HEK293 (cell line): ENCODE data around the gene PIK3C2G.

Experiments
- CTCF ChIA-PET: fragments of 350-600 bp; formaldehyde crosslinking; extraction: SDS; loops from one replicate; lab custom pipeline; 2021; ENCODE audit warnings: antibody characterized with exemption; lab: Yijun Ruan, JAX
- POLR2A ChIA-PET: fragments of 300-600 bp; formaldehyde crosslinking; extraction: SDS; loops from one replicate; lab custom pipeline; 2020; ENCODE audit warnings: antibody characterized with exemption, inconsistent platforms; lab: Yijun Ruan, JAX
- H3K27ac ChIP-seq: fragments of 200-500 bp; sonication (Bioruptor generic); 2 replicates; pipeline ENCODE4 v1.5.1; 2014; ENCODE audit warnings: low read depth, low read length, control low read depth, inconsistent platforms; ENCODE audit errors: extremely low read depth
- H3K36me3 ChIP-seq, 2 experiments: fragments of 200-500 bp in 1 of 2; sonication (Bioruptor generic) in 1 of 2; 1 replicate in 1 of 2; 2 replicates in 1 of 2; pipeline ENCODE4 v1.5.1; 2014 to 2017; ENCODE audit warnings: inconsistent platforms in 2 of 2, low read length in 2 of 2; ENCODE audit not compliant: control insufficient read depth in 2 of 2, insufficient read depth in 1 of 2
- H3K4me1 ChIP-seq: fragments of 200-500 bp; sonication (Bioruptor generic); 2 replicates; pipeline ENCODE4 v1.5.1; 2014; ENCODE audit warnings: mild to moderate bottlenecking, low read length, inconsistent platforms; ENCODE audit not compliant: control insufficient read depth, insufficient read depth
- H3K4me3 ChIP-seq: 2 replicates; pipeline ENCODE4 v1.5.1; 2011; ENCODE audit warnings: low read depth, mild to moderate bottlenecking, control low read depth, low read length, moderate library complexity
- H3K9me3 ChIP-seq: fragments of 200-500 bp; sonication (Bioruptor generic); 2 replicates; pipeline ENCODE4 v1.5.1; 2014; ENCODE audit warnings: low read depth, low read length, inconsistent platforms; ENCODE audit not compliant: control insufficient read depth, insufficient read depth
- FEZF1 ChIP-seq: fragments of 450-650 bp; formaldehyde crosslinking; IDR thresholded peaks from 2 replicates; pipeline ENCODE4 v1.5.1; 2016; ENCODE audit warnings: missing biosample characterization, missing genetic modification characterization
- MYNN ChIP-seq: fragments of 450-650 bp; formaldehyde crosslinking; IDR thresholded peaks from 2 replicates; pipeline ENCODE4 v1.5.1; 2016; ENCODE audit warnings: missing biosample characterization, missing genetic modification characterization, borderline replicate concordance
- PRDM2 ChIP-seq: fragments of 450-650 bp; formaldehyde crosslinking; IDR thresholded peaks from 2 replicates; pipeline ENCODE4 v1.5.1; 2016; ENCODE audit warnings: missing biosample characterization, missing genetic modification characterization, borderline replicate concordance
- SCRT1 ChIP-seq: fragments of 450-650 bp; formaldehyde crosslinking; IDR thresholded peaks from 2 replicates; pipeline ENCODE4 v1.5.1; 2016; ENCODE audit warnings: missing biosample characterization, missing genetic modification characterization, borderline replicate concordance
- SP7 ChIP-seq: fragments of 450-650 bp; formaldehyde crosslinking; IDR thresholded peaks from 2 replicates; pipeline ENCODE4 v1.5.1; 2016; ENCODE audit warnings: missing biosample characterization, missing genetic modification characterization
- TRIM28 ChIP-seq: IDR thresholded peaks from 2 replicates; pipeline ENCODE4 v1.6.1; 2011; ENCODE audit warnings: low read length, control low read depth, borderline replicate concordance
- ZBTB48 ChIP-seq: fragments of 450-650 bp; formaldehyde crosslinking; IDR thresholded peaks from 2 replicates; pipeline ENCODE4 v1.5.1; 2016; ENCODE audit warnings: missing biosample characterization, missing genetic modification characterization
- ZBTB49 ChIP-seq: fragments of 450-650 bp; formaldehyde crosslinking; IDR thresholded peaks from 2 replicates; pipeline ENCODE4 v1.5.1; 2016; ENCODE audit warnings: missing biosample characterization, missing genetic modification characterization, low read depth
- ZNF138 ChIP-seq: fragments of 450-650 bp; formaldehyde crosslinking; IDR thresholded peaks from 2 replicates; pipeline ENCODE4 v1.5.1; 2016; ENCODE audit warnings: missing biosample characterization, missing genetic modification characterization, borderline replicate concordance
- ZNF529 ChIP-seq: fragments of 450-650 bp; formaldehyde crosslinking; IDR thresholded peaks from 2 replicates; pipeline ENCODE4 v1.5.1; 2017; ENCODE audit warnings: missing genetic modification characterization, missing biosample characterization; ENCODE audit not compliant: insufficient replicate concordance
- ZNF660 ChIP-seq: fragments of 450-650 bp; IDR thresholded peaks from 2 replicates; pipeline ENCODE4 v1.5.1; 2018; ENCODE audit warnings: missing biosample characterization, mild to moderate bottlenecking, missing genetic modification characterization
- ZNF677 ChIP-seq: fragments of 450-650 bp; IDR thresholded peaks from 2 replicates; pipeline ENCODE4 v1.5.0; 2018; ENCODE audit warnings: missing biosample characterization, mild to moderate bottlenecking, missing genetic modification characterization, moderate library complexity
- ZNF76 ChIP-seq: fragments of 450-650 bp; formaldehyde crosslinking; IDR thresholded peaks from 2 replicates; pipeline ENCODE4; 2016; ENCODE audit warnings: low read depth, missing biosample characterization, missing genetic modification characterization, borderline replicate concordance
- ZNF768 ChIP-seq: fragments of 450-650 bp; formaldehyde crosslinking; IDR thresholded peaks from 2 replicates; pipeline ENCODE4 v1.5.1; 2018; ENCODE audit warnings: missing biosample characterization, mild to moderate bottlenecking, missing genetic modification characterization

Gene PIK3C2G

GRCh38 chr12:18486036-18486435, 224.7 kb downstream of the PIK3C2G start:
- no peak overlapping the region for H3K27ac ChIP-seq
- ChIA-PET POLR2A (no interaction called here), CTCF (no interaction called here)
- no peak overlapping the region for H3K4me3 ChIP-seq
- TF ChIP-seq SCRT1, result no peak
- TF ChIP-seq ZNF529 (tag by site-specific recombination), result no peak
- no peak for TF ChIP-seq ZNF76
- TF ChIP-seq ZNF138 (tag by site-specific recombination), result no peak
- no peak for TF ChIP-seq FEZF1 (tag by site-specific recombination)
- no peak for TF ChIP-seq PRDM2 (tag by site-specific recombination)
- no peaks in the 10 kb centered on the region; the same call in none of the 2 replicates for H3K4me1 ChIP-seq
- no peaks in the 10 kb centered on the region for H3K9me3 ChIP-seq
- no peaks in the 10 kb centered on the region for H3K36me3 ChIP-seq

- POLR2A ChIA-PET, result no interaction called here
- no peaks in the 10 kb centered on the region for H3K36me3 ChIP-seq
- TF ChIP-seq ZNF677 (tag by site-specific recombination), result no peak
- TF ChIP-seq ZNF76, result no peak
- no peak for TF ChIP-seq TRIM28
- no peak for TF ChIP-seq ZNF660 (tag by site-specific recombination)
- no peak for TF ChIP-seq ZNF768 (tag by site-specific recombination)
- TF ChIP-seq MYNN (tag by site-specific recombination), result no peak
- no peak for TF ChIP-seq SP7 (tag by site-specific recombination)
- TF ChIP-seq ZBTB49 (tag by site-specific recombination), result no peak
- TF ChIP-seq ZBTB48 (tag by site-specific recombination), result no peak
- H3K27ac ChIP-seq, result no peak overlapping the region
- no peak overlapping the region for H3K4me3 ChIP-seq
- CTCF ChIA-PET, result no interaction called here
- H3K4me1 ChIP-seq, result no peaks in the 10 kb centered on the region; the same call in none of the 2 replicates
- no peaks in the 10 kb centered on the region for H3K9me3 ChIP-seq
Measured at GRCh38 chr12:18487509-18487908, 226.2 kb downstream of the PIK3C2G start.
